NCI-H1048 (cell line): Measurements from ENCODE around the gene HNF1B.
"Not testable (repeated sequence)": the region's sequence is repeated elsewhere in the genome, so short reads cannot be mapped to it uniquely, and the experiment has no call there.

Experiments
- DNase-seq: peaks from one replicate; lab custom pipeline; 2025; lab: John Stamatoyannopoulos, UW

Gene HNF1B

GRCh38 chr17:37702598-37702997 lies 42.3 kb downstream of the HNF1B start:
- no peak for DNase-seq

- no peak for DNase-seq
Observed at GRCh38 chr17:37701496-37701898, 43.4 kb downstream of the HNF1B start.

GRCh38 chr17:37700881-37701280 lies 44.0 kb downstream of the HNF1B start:
- DNase-seq = no peak

GRCh38 chr17:37699285-37699973 lies 45.4 kb downstream of the HNF1B start:
- no peak for DNase-seq

GRCh38 chr17:37698911-37699255 lies 46.0 kb downstream of the HNF1B start:
- DNase-seq = no peak

GRCh38 chr17:37698132-37698910 lies 46.5 kb downstream of the HNF1B start:
- DNase-seq = no peak

- DNase-seq = no peak
Observed at GRCh38 chr17:37697381-37697780, 47.5 kb downstream of the HNF1B start.

- DNase-seq = no peak
Observed at GRCh38 chr17:37696366-37696765, 48.5 kb downstream of the HNF1B start.

GRCh38 chr17:37695726-37696125 lies 49.1 kb downstream of the HNF1B start:
- no peak for DNase-seq

GRCh38 chr17:37694734-37695133 lies 50.1 kb downstream of the HNF1B start:
- DNase-seq = no peak

- no peak for DNase-seq
Observed at GRCh38 chr17:37693328-37693727, 51.5 kb downstream of the HNF1B start.

GRCh38 chr17:37691807-37692206 lies 53.1 kb downstream of the HNF1B start:
- no peak for DNase-seq

GRCh38 chr17:37689317-37689716 lies 55.5 kb downstream of the HNF1B start:
- no peak for DNase-seq

GRCh38 chr17:37683454-37683984 lies 61.3 kb downstream of the HNF1B start:
- no peak for DNase-seq

- DNase-seq = no peak
Observed at GRCh38 chr17:37682007-37682406, 62.9 kb downstream of the HNF1B start.

GRCh38 chr17:37679995-37680394 lies 64.9 kb downstream of the HNF1B start:
- DNase-seq = not testable (repeated sequence)

GRCh38 chr17:37678036-37678435 lies 66.8 kb downstream of the HNF1B start:
- no peak for DNase-seq

GRCh38 chr17:37677021-37677420 lies 67.8 kb downstream of the HNF1B start:
- no peak for DNase-seq

- DNase-seq = no peak
Observed at GRCh38 chr17:37676115-37676925, 68.5 kb downstream of the HNF1B start.

- no peak for DNase-seq
Observed at GRCh38 chr17:37674511-37674910, 70.3 kb downstream of the HNF1B start.

- DNase-seq = no peak
Observed at GRCh38 chr17:37673386-37673785, 71.5 kb downstream of the HNF1B start.

GRCh38 chr17:37672548-37673078 lies 72.2 kb downstream of the HNF1B start:
- no peak for DNase-seq
